Ovary (tissue), 3 donors: Measurements from ENCODE around the gene FUCA1.
"Not testable (repeated sequence)": the region's sequence is repeated elsewhere in the genome, so short reads cannot be mapped to it uniquely, and the experiment has no call there.

Experiments used
- EP300 ChIP-seq: sonication (generic); formaldehyde crosslinking; IDR thresholded peaks from one replicate; pipeline ENCODE4 v1.6.1; 2017; ENCODE audit warnings: antibody characterized with exemption
- POLR2A ChIP-seq: fragments of 450-650 bp; IDR thresholded peaks from one replicate; pipeline ENCODE4 v1.6.1; 2017; ENCODE audit warnings: antibody characterized with exemption, mild to moderate bottlenecking, moderate library complexity
- TF ChIP-seq, protein P1 (sequence below), 3 donors: fragments of 450-650 bp in 2 of 3; fragments of 200-600 bp in 1 of 3; IDR thresholded peaks; one replicate each; pipeline versions ENCODE4 v1.5.1 to v1.8.0; 2016 to 2022; ENCODE audit warnings: antibody characterized with exemption in 3 of 3, mild to moderate bottlenecking in 1 of 3
- donor health status: DM: no; HTN: no; CAD: no.

DNA sequence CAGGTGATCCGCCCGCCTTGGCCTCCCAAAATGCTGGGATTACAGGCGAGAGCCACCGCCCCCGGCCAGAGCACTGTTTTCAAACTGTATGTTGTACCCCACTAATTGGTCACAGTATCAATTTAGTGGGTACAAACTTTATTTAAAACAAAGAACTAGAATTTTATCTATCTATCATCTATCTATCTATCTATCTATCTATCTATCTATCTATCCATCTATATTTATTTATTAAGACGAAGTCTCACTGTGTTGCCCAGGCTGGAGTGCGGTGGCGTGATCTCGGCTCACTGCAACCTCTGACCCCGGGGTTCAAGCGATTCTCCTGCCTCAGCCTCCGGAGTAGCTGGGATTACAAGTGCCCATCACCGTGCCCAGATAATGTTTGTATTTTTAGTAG is 41.5 kb downstream of the FUCA1 start:
- TF ChIP-seq POLR2A, EP300: not testable (repeated sequence)
- TF ChIP-seq, protein P1, sequence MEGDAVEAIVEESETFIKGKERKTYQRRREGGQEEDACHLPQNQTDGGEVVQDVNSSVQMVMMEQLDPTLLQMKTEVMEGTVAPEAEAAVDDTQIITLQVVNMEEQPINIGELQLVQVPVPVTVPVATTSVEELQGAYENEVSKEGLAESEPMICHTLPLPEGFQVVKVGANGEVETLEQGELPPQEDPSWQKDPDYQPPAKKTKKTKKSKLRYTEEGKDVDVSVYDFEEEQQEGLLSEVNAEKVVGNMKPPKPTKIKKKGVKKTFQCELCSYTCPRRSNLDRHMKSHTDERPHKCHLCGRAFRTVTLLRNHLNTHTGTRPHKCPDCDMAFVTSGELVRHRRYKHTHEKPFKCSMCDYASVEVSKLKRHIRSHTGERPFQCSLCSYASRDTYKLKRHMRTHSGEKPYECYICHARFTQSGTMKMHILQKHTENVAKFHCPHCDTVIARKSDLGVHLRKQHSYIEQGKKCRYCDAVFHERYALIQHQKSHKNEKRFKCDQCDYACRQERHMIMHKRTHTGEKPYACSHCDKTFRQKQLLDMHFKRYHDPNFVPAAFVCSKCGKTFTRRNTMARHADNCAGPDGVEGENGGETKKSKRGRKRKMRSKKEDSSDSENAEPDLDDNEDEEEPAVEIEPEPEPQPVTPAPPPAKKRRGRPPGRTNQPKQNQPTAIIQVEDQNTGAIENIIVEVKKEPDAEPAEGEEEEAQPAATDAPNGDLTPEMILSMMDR (IDR thresholded peaks at IDR 0.05), result not testable (repeated sequence)
